ENCODE measurements around the gene PTP4A2. TPM values are rescaled to one million over a fixed set of nuclear protein-coding genes. Genes with fewer than 3 reads are reported as not detected.

Gene PTP4A2
- total RNA-seq, 1 experiment from 2014 or later: 397 TPM

DNA sequence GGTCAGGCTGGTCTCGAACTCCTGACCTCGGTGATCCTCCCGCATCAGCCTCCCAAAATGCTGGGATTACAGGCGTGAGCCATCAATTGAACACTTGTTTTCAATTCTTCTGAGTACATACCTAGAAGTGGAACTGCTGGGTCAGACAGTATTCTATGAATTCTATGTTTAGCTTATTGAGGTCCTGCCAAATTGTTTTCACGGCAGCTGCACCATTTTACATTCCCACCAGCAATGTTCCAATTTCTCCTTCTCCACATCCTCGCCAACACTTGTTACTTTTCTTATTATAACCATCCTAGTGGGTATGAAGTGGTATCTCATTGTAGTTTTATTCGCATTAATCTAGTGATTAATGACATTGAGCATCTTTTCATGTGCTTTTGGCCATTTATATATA is 49.9 kb downstream of the PTP4A2 start:
- no peak for DNase-seq (ENCODE audit: low read depth)

GRCh38 chr1:31886866-31887265 is 51.3 kb downstream of the PTP4A2 start:
- DNase-seq (ENCODE audit: low read depth): no peak

- DNase-seq (ENCODE audit: low read depth): no peak
Measured at GRCh38 chr1:31885851-31886250, 52.3 kb downstream of the PTP4A2 start.

DNA sequence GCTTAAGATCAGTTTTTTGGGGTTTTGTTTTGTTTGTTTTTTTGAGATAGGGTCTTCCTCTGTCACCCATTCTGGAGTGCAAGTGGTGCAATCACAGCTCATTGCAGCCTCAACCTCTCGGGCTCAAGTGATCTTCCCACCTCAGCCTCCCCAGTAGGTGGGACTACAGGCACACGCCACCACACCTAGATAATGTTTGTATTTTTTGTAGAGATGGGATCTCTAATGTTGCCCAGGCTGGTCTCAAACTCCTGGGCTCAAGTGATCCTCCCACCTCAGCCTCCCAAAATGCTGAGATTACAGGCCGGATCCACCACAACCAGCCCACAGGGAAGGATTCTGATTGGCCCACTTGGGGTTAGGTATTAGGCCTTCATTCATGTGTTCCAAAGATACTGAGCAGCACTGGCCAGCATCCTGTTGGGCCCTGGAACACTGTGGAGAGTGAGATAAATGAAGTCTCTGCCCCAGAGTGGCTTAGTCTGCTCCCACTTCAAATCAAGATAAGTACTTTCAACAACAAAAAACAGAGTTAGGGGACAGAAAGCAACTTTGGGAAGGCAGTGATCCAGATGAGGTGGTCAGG is 54.7 kb downstream of the PTP4A2 start:
- DNase-seq (ENCODE audit: low read depth): no peak

DNA sequence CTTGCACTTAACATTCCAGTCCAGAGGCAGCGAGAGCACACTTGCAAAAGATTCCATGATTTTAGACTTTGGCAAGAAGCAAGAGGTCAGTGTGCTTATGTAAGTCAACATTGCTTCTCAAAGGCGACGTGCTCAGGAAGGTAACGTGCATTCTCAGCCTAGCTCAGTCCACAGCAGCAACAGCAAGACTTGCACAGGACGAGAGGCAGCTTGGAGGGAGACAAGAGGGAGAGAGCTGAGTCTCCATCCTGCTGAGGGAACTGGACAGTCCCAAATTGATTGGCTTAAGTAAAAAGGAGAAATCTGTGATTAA is 56.5 kb downstream of the PTP4A2 start:
- DNase-seq (ENCODE audit: low read depth): no peak

DNA sequence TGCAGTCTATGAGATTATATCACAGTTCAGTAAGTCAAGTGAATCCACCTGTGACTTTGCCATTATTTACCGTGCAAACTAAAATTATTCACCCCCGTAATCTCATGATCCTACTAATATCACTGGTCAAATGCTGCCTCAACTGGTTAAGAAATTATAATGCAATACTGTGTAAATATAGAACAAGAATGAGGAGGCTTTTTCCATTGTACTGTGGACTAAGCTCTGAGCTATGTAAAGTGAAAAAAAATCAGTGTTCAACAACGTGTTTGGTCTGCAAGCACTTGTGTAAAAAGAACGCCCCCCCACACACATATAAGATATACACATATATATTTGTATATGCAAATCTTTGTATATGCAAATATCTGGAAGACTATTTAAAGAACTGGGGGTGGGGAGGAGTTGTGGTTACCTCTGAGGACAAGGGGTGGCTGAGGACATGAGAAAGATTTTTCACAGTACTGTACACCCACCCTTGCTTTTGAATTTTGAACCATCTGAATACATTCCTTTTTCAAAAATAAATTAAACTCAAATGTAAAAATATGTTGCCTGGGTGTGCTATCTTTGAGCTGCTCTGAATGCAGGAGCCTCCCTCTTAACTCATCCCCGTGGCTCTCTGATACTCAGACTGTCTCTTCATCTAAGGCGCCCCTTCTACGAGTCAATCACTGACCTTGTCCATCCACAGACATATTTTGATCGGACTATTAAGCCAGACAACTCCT is 57.0 kb downstream of the PTP4A2 start:
- no peak for DNase-seq (ENCODE audit: low read depth)

DNA sequence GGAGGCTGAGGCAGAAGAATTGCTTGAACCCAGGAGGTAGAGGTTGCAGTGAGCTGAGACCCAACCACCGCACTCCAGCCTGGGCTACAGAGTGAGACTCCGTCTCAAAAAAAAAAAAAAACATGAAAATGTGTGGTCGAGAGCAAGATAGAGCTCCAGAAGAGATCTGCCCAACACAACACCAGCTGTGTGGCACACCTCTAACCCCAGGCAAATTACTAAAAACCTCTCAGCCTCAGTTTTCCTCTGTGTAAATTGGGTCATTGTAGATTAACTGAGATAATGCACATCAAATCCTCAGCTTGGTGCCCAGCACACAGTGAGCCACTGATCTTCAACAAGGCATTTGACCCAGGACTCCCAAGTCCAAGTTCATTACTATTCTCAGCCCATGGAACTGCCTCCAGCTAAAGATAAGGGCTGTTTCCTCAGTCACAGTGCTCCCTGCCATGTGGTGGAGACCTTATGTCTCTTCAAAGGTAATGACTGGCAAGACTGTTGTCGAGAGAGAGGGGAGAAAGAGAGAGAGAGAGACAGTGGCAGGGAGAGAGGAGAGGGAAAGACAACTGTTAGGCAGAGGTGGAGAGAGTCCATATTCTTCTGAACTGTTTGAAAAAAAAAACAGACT is 58.1 kb downstream of the PTP4A2 start:
- no peak for DNase-seq (ENCODE audit: low read depth)

- DNase-seq (ENCODE audit: low read depth): no peak
Measured at GRCh38 chr1:31878058-31878457, 60.1 kb downstream of the PTP4A2 start.

GRCh38 chr1:31877544-31877943 is 60.6 kb downstream of the PTP4A2 start:
- DNase-seq (ENCODE audit: low read depth): no peak

GRCh38 chr1:31875636-31876236 is 62.4 kb downstream of the PTP4A2 start:
- DNase-seq (ENCODE audit: low read depth): no peak

- DNase-seq (ENCODE audit: low read depth): no peak
Measured at GRCh38 chr1:31874942-31875341, 63.2 kb downstream of the PTP4A2 start.

DNA sequence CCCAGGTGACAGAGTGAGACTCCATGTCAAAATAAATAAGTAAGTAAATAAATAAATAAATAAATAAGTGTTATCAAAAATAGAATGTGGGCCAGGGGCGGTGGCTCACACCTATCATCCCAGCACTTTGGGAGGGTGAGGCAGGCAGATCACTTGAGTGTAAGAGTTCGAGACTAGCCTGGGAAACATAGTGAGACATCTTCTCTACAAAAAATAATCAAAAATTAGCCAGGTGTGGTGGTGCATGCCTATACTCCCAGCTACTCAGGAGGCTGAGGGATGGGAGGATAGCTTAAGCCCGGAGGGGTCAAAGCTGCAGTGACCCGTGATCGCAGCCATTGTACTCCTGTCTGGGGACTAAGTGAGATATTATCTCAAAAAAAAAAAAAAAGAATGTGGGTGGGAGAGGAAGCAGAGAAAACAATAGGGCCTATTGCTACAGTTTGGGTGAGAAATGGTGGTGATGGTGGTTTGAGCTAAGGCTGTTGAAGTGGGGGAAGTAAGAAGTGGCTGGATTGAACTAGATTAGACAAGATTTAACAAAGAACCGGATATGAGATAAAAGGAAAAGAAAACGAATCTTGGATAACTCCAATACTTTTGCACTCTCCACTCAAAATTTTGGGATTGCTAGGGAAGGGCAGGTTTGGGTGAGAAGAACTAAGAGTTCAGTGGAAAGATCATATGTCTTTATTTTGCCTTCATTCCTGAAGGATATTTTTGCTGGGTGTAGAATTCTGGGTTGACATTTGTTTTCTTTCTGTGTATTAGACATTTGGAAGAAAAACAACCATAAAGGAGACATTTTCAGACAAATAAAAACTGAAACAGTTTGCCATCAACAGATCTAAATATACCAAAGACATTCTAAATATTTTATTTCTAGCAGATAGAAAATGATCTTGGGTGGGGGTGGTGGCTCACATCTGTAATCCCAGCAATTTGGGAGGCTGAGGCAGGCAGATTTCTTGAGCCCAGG is 65.2 kb downstream of the PTP4A2 start:
- DNase-seq (ENCODE audit: low read depth): peak; percentile 13

GRCh38 chr1:31871703-31872102 is 66.5 kb downstream of the PTP4A2 start:
- no peak for DNase-seq (ENCODE audit: low read depth)

DNA sequence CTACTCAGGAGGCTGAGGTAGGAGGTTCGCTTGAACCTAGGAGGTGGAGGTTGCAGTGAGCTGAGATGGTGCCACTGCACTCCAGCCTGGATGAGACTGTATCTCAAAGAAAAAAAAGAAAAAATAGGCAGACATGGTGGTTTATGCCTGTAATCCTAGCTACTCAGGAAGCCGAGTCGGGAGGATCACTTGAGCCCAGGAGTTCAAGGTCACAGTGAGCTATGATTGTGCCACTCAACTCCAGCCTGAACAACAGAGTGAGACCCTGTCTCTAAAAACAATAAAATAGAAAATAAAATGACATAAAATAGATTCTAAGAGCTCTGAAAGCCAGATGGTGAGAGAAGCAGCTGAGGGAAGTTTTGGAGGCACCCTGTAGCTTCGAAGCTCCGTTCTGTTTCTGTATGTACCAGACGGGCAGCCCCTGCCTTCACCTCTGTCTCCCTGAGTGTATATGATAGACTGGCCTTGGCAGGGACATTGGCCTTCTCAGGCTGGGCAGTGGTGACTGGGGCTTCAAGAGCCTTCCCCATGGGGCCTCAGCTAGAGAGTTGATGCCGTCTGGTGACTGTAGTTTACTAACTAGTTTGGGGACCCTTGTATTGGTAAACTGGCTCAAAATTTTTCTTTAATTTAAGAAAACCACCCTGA is 68.0 kb downstream of the PTP4A2 start:
- DNase-seq (ENCODE audit: low read depth): no peak

DNA sequence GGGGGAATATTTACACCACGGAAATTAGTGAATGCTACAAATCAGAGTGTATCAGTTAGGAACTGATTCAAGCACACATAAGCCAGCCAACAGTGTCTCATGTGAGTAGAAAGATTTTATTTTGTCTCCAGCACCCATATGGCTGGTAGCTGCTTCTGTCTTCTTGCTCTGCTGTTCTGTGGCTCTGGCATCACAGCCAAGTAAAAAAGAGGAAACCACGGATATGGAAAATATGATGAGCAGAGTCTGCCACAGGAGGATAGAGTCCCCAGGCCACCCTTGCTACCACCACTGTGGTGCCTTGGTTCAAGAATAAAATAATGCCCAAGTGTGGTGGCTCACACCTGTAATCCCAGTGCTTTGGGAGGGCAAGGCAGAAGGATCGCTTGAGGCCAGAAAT is 68.7 kb downstream of the PTP4A2 start:
- DNase-seq (ENCODE audit: low read depth): no peak

DNA sequence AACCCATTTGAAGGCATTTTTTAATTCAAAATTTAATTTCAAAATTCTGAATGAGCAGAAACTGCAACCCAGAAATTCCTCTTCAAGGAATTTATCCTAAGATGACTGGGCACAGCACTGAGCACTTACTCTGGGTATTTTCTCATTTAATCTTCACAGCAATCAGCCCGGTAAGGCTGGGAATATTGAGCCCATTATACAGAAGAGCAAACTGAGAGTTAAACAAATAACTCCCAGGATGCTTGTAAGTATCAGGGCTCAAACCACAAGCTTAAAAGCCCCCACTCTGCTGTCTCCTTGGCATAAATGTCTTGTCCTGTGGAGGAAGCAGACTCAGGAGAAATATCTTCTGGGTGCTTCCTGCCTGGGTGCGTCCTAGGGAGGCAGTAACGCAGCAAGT is 69.3 kb downstream of the PTP4A2 start:
- no peak for DNase-seq (ENCODE audit: low read depth)

- no peak for DNase-seq (ENCODE audit: low read depth)
Measured at GRCh38 chr1:31867546-31867945, 70.6 kb downstream of the PTP4A2 start.

DNA sequence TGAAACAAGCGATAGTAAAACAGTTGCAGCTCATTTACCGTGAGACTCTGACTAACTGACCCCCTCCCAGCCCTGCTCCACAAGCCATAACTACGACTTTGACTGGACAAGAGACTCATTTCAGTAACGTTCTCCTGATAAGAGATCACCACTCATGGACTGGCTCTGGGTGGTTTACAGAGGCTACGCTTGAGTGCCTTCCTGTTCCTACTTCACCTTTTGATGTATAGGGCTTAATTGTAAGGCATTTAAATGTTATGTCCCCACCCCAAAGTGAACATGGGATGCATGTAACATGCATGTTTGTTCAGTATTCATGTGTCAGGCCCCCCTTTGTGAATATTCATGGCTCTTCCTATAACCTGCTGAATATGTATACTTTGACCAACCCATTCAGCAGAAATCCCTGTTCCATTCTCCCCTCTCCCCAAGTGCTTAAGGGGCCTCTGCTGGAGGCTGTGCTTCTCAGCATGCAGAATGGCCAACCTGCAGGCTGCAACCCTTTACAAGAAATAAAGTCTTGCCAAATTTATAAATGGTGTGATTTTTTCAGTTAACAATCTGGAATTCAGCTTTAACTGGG is 71.6 kb downstream of the PTP4A2 start:
- no peak for DNase-seq (ENCODE audit: low read depth)

GRCh38 chr1:31865728-31866449 is 72.3 kb downstream of the PTP4A2 start:
- DNase-seq (ENCODE audit: low read depth): no peak

DNA sequence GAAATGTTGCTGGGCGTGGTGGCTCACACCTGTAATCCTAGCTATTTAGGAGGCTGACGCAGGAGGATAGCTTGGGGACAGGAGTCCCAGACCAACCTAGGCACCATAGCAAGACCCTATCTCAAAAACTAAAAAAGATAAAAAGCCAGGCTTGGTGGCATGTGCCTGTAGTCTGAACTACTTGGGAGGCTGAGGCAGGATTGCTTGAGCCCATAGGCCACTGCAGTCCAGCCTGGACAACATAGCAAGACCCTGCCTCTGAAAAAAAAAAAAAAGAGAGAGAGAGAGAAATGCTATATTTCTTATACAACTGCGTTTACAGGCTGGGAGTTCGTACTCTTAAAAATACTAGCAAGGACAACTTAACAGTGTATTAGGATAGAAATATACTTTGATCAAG is 76.1 kb downstream of the PTP4A2 start:
- DNase-seq (ENCODE audit: low read depth): no peak
